GM19240 (cell line): ENCODE measurements around the gene SLC6A17.
A peak's percentile ranks its signal among the peaks of the same experiment; 100 is the strongest.

Experiments
- DNase-seq: peaks from one replicate; pipeline ENCODE4 v3.0.0; 2011; ENCODE audit warnings: low spot score; ENCODE audit not compliant: insufficient read length

SLC6A17 gene

DNA sequence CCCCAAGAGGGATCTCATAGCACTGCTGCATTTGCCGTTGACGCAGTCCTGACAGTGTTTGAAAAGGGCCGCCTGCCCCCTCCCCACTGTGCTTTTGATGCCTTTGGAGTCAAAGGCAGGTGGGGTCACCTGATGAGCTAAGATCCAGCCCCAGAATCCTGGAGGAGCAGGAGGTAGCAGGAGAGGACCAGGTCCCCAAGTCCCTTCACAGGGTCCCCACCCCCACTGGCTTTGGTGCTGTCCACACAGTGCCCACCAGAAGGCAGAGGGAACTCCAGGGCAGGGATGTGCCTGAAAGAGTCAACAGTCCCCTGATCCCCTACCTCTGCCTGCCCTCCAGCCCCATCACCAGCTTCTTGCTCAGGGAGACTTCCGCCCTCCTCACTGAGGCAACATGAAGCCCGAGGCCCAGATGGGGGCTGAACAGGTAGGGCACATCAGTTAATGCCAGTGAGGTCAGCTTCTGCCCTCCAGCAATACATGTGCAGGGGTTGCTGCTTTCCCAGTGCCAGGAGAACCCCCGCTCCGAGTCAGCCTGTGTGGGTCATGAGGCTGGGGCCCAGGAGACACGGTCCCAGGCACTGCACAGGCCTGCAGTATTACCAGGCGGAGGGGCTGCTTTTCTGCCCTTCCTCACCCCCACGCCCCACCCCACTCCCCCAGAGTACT, 51.0 kb downstream of the SLC6A17 start:
- DNase-seq, result no peak

DNA sequence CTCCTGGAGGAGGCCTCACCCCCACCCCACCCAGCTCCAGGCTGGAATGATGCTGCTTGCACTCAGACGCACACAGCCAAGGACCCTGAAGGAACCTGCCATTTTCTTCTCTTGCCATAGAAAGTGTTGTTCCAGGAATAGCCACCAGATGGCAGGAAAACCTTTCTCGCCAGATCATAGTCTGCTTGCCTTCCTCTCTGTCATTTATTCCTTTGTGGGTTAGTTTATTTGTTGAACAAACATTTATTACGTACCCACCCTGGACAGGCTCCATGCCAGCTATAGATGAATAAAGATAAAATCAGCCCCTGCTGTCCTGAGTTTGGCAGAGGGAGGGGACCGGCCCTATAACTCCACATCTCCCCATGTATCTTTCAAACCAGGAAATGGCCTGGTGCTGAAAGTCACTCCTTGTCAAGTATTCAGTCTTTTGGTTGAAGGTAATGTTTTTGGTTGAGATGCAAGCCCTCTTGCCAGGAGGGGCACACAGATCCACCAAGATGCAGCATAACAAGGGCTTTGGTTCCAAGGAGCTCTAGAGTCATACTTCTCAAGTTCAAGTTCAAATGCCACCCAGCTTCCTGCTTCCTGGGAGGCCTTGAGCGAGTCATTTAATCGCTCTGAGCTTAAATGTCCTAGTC, 52.8 kb downstream of the SLC6A17 start:
- peak; percentile 54 for DNase-seq

DNA sequence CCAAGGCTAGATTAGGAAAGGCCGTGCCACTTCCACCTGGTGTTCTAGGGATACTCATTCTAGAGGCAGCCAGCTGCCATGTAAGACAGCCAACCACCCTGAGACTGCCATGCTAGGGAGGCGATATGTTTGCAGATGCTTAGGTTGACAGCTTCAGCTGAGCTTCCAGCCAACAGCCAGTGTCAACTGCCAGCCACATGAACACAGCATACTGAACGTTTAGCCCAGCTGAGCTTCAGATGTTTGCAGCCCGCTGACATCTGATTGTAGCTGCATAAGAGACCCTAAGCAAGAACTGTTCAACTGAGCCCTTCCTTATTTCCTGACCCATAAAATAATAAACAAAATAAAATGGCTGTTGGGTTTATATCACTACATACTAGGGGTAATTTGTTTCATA, 54.9 kb downstream of the SLC6A17 start:
- DNase-seq, result no peak

DNA sequence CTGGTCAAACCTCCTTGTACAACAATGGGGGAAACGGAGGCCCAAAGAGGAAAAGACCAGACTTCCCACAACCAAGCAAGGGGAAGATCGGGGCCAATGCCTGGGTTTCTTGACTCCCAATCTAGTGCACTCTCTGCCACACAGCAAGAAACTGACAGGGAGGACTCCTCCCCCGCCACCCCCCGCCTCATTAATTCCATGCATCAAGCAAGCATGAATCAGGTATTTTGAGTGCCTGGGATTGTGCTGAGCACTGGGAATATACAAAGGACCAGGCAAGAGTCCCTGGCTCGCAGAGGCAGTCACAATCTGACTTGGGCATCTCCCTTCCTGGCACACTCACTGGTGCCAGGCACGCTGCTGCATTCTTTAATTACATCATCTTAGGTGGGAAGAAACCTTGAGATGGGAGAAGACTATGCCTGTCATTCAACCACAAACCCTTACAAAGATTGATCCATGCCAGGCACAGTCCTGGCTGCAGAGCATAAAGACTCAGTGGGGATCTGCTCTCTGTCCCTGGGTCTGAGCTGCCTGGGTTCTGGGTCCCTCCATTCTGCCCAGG, 55.4 kb downstream of the SLC6A17 start:
- DNase-seq, result no peak

DNA sequence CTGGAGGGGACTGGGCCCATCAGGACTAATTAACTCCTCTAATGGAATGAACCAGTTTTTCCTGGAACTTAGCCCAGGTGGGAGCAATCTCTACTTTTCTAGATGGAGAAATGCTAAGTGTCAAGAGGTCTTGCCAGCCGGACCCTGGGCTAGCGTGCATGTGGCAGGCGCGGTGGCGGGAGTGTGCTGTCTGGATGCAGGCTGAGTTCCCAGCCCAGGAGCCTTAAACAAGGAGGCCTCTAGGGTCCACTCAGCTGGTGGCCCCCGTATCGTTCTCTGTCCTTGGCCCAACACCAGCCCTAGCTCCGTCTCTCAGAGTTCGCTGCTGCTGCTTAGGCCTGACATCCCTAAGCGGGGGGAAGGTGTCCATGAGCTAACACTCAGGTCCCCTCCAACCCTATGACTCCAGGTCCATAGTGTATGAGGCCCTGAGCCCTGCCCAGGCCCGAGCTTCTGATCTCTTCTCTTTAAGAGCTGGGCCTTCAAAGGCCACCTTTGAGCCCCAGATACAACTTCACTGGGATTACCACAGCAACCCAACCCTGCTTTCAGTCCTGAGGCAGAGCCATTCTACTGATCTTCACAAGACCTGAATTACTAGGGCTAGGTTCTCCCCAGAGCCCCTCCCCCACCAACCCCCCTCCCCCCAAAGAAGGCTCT, 56.1 kb downstream of the SLC6A17 start:
- DNase-seq, result no peak

DNA sequence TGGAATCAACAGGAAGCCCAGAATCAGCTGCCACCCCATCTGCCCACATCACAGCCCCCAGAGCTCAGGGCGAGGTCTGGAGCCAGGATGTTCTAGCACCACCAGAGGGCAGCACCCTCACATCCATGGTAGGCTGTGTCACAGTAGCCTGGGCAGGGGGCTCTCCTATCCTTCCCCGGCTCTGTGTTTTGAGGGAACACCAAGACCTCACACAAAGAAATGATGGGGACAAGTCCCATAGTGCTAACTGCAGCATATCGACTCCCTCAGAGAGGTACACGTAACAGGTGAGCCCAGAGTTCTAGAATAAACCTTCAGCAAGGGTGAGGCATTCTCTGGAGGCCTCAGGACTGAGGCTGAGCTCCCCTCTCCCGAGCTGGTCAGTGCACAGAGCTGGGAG, 57.5 kb downstream of the SLC6A17 start:
- peak; percentile 74 for DNase-seq

DNA sequence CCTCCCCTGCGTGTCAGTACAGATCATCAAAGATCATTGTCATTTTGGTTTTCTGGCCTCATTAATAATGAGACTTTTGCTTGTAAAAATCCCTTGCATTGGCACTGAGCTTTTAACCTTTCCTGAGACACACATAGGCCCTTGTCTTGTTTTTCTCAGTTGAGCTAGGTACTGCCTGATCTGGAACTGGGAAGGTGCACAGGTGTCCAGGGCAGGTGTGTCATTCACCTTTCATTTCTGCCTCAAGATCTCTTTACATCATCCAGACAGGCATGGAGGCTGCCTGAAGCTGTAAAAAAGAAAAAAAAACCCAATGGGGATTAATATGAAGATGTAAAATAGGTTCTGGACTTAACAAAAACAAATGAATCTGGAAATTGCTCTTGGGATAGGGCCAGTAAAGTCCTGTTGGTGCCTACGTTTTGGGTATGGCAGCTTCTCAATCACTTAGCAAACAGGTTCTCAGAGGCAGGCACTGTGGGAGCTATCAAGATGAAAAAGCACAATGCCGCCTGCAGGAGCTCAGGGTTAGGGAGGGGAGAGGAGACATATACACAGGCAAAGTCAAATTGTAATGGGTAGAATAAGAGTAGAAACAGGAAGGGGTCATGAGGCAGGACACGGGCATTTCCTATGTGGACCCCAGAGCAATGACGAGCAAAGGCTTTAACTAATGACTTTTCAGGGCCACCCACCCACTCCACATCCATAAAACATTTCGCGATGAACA, 58.8 kb downstream of the SLC6A17 start:
- no peak for DNase-seq

DNA sequence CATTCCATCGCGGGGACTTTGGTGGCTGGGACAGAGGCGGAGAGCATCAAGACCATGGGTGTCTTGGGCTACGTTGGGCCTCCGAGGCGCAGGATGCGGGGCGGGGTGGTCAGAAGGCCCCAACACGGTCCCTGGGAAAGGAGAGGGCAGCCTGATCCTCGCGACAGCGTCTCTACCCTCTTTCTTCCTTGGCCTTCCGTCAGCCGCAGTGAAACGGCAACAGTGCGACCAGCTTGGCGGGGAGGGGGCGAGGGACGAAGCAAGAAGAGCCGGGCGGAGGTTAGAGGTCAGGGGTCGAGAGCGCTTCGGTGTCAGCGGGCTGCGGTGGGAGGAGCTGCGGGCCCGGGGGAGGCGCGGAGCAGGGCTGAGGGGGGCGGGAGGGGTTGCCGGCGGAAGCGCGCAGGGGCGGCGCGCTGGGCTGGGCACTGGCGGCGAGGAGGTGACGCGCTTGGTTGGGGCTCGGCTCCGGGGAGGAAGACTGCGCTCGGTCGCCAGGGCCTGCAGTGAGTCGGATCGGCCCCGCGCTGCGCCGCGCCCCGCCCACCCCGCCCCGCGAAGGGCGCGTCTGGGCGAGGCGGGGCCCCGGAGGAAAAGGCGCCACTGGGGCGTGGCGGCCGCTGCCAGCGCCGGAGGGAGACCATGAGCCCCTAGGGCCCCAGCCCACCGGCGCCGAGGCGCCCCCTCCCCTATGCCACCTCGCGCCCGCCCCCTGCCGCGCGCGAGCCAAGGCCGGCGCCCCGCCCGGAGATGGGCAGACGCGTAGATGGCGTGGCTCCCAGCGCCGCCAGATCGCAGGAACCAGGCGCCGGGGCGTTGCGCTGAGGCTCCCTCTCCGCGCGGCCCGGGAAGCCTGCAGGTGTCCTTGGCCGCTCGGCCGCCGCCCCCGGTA, 59.7 kb downstream of the SLC6A17 start, which contains the start of gene KCNC4:
Gene KCNC4 (plus strand): TSS at position 600 of the 889 bp plus-strand sequence. CDS start 1,186 bp downstream, outside the sequence.
- peak; percentile 83 for DNase-seq

DNA sequence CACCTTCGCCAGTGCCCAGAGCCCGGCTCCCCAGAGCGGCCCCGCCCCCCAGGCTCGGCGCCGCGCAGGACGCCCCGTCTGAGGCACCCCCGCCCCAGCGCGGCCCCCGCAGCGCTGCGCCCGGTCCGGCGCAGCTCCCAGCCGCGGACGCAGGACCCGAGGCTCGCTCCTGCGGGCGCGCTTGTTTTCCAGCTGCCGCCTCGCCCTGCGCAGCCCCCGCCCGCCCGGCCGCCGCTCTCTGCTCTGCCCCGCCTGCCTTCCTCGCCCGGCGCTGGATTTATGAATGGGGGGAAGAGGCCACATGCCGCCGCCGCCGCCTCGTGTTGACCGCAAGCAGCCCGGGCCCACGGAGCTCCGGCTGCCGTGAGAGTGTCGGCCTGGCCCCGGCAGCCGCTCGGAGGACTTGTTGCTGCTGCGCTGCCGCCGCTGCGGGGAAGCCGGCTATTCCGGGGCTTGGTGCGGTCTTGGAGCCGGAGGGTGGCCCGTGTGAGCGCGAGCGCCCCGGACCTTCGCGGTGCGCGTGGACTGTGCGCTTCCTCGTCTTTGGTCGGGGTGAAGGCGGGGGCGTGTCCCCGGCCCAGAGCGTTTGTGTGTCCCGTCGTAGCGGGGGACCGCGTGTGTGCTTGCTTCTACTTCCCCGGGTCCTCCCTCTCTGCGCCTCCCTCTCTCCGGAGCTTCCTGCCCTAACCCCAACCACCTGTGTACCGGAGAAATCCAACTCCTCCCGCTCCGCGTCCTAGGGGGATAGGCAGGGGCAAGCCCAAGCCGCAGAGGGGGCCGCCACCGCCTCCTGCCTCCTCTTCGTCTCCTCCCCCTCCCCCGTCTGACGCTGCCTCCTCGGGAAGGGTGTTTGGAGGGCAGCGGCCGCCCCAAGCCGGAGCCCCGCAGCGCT, 60.6 kb downstream of the SLC6A17 start:
- DNase-seq, result no peak

DNA sequence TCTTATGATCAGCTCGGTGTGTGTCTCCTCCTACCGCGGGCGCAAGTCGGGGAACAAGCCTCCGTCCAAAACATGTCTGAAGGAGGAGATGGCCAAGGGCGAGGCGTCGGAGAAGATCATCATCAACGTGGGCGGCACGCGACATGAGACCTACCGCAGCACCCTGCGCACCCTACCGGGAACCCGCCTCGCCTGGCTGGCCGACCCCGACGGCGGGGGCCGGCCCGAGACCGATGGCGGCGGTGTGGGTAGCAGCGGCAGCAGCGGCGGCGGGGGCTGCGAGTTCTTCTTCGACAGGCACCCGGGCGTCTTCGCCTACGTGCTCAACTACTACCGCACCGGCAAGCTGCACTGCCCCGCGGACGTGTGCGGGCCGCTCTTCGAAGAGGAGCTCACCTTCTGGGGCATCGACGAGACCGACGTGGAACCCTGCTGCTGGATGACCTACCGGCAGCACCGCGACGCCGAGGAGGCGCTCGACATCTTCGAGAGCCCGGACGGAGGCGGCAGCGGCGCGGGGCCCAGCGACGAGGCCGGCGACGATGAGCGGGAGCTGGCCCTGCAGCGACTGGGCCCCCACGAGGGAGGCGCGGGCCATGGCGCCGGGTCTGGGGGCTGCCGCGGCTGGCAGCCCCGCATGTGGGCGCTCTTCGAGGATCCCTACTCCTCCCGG, 61.3 kb downstream of the SLC6A17 start:
- no peak for DNase-seq

DNA sequence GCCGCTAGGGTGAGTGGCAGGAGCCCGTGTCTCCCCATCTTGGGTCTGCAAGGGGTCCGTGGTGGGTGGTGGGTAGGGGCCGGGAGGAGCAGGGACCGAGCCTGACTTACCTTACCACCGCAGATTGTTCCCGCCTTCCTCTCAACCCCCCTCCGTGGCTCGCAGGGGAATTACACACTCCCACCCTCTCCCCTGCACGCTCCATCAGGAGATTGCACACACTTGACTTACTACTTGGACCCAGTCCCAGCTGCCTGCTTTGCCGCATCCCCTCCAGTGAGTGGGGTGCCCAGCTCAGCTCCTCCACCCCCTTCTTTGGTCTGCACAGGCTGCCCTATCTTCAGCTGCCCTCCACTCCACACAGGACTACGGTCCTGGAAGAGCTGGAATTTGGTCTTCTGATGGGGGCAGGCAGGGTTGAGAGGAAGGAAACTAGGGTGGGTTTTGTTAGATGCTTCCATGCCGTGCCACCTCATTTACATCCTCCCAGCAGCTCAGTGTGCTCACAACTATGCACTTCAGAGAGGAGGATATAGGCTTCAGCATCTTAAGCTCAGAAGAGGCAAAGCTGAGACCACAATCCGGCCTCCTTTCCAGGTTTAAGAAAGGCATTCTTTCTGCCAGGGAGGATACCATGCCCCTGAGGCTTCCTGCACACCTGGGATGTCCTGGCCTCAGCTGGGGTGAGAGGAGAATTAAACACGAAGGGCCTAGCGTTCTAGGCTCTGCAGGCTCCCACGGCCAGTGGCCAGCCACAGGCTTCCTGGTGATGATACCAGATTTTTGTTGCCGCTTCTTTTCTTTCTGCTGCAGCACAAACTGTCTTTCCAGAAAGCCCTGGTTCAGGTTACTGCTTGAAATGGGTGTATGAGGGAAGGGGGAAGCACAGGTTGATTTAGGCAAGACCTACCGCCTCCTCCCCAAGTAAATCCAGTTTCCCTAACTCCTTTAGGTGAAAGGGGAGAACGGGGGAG, 62.2 kb downstream of the SLC6A17 start:
- DNase-seq, result no peak

DNA sequence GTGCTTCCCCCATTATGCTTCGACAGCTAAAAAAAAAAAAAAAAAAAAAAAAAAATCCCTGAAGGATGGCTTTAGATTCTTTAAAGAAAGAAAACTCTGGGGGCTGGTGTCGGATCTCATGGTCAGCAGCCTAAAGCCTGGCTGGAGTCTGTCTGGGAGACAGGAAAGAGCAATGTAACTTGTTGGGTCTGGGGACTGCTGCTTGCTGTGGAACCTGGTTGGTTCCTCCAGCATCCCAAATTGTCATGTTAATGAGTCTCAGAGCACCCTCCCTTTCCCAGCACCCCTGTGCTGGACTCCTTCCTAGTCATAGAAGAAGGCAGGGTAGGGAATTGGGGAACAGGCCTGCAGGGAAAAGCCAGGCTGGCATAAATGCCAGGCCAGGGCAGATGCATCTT, 62.8 kb downstream of the SLC6A17 start:
- DNase-seq, result no peak

DNA sequence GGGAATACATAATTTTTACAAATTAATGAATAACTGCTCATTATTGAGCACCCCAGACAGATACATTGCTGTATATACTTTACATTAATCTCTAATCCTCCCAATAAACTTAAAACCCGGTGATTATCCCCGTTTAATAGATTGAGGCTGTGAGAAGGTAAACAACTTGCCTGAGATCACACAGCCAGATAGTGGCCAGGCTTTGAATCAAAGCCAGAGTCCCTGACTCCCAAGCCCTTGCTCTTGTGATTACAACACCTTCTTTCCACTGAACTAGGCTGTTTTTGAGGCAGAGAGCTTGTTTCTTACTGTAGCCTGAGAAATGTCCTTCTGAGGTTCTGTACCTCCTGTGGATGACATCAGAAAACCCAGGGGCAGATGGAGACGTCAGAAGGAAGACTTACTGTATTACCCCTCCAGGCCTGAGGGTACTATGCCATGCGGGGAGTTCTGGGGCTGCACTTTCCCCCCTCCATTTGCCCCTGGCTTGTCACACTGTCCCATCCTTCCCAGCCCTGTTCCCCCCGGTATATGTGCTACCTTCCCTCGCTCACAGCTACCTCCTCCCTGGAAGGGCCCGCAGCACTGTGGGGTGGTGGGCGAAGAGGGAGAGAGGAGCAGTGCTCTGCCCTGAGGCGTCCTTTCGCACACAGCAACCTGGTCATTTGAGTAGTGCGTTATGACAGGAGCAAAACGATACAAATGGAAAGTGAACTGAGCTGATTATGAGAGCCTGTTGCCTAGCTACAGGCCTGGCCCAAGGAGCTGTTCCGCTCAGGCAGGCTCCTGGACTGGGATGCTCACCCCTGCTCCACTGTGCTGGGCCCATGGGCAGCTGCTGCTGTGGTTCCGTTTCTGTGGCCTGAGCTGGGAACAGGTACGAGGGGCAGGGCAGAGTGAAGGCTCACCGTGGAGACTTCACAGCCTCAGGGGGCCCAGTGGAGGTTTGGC, 64.4 kb downstream of the SLC6A17 start:
- no peak for DNase-seq

DNA sequence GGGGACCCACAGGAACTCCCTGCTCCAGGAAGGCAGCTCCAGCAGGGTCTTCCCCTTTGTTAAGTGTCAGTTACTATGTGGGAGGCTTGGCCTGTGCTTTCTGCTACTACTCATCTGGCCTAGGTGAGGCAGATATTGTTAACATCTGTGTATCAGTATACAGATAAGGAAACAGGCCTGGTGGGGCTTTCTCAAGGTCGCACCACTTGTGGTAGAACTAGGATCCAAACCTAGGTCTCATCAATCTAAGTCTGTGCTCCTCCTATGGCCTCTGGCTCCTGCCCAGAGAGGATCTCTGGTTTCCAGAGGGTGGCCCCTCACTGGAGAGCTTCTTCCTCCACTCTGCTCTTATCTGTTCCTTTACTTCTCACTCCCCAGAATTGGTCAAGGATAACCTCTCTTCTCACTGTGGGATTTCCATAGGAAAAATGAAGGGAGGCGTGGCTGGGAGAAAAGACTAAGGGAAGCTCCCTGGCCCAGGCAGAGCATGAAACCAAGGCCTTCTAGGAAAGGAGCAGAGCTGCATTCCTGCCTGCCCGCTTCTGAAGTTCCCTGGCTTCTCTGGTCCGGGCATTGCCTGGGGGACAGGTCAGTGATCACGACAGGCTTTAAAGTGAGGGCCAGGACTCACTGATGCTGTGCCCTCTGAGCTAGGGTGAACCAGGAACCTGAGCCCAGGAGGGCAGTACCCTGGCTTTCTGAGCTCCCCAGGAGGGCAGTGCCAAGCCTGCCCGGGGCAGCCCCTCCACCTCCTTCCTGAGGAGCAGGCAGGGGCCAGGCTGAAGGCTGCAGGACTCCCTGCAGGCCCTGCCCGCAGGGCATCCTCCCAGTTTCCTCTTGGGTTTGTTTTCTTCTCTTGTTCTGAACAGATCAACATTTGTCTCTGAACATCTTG, 65.6 kb downstream of the SLC6A17 start:
- no peak for DNase-seq

DNA sequence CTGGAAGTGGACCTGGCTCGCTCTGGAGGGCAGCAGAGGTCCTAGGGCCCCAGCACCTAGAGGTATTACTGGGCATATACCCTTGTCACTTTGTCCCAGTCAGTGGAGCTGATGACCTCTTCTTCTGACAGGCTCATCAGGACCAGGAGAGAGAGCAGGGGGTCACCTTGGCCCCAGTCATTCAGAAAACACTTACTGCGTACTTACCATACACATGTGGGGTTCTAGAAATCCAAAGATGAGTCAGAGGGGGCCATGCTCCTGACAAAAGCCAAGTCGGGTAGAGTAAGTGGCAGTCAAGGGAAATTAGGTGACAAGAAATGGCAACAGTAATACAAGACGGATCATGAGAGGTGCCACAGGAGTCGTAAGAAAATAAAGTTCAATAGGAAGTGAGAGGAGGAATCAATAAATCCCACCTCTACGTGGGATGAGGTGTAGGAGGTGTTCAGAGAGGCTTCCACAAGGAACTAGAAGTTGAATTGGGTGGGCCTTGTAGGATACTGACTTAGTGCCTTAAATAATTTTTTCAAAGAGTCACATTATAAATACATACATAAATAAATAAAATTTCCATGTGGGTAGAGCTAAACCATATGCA, 66.7 kb downstream of the SLC6A17 start:
- no peak for DNase-seq
